Endodermal cell (in vitro differentiated cells): ENCODE data around the gene CHSY1. TPM values are rescaled to one million over a fixed set of nuclear protein-coding genes. Genes with fewer than 3 reads are reported as not detected.

ENCODE experiments used
- DNase-seq: peaks from one replicate; pipeline ENCODE4 v3.0.0-alpha.2; 2017
- H3K27ac ChIP-seq: 2 replicates; pipeline ENCODE4 v1.5.1; 2013; ENCODE audit warnings: mild to moderate bottlenecking, low read depth, low read length, moderate library complexity
- H3K27me3 ChIP-seq: 2 replicates; pipeline ENCODE4 v1.6.1; 2013; ENCODE audit warnings: mild to moderate bottlenecking, low read length, moderate library complexity; ENCODE audit not compliant: insufficient read depth, control insufficient read depth, poor library complexity, severe bottlenecking
- H3K36me3 ChIP-seq: 2 replicates; pipeline ENCODE4 v1.7.0; 2013; ENCODE audit warnings: mild to moderate bottlenecking, low read length, moderate library complexity; ENCODE audit not compliant: control insufficient read depth, insufficient read depth
- H3K4me1 ChIP-seq: one replicate; pipeline ENCODE4 v1.7.0; 2013; ENCODE audit warnings: low read length; ENCODE audit not compliant: control insufficient read depth, insufficient read depth
- H3K4me3 ChIP-seq: 2 replicates; pipeline ENCODE4 v1.5.1; 2013; ENCODE audit warnings: mild to moderate bottlenecking, low read length, moderate library complexity
- H3K9ac ChIP-seq: 2 replicates; pipeline ENCODE4 v1.6.1; 2013; ENCODE audit warnings: mild to moderate bottlenecking, low read length, moderate library complexity; ENCODE audit not compliant: poor library complexity, severe bottlenecking; ENCODE audit errors: extremely low read depth
- H3K9me3 ChIP-seq: 2 replicates; pipeline ENCODE4 v1.6.1; 2013; ENCODE audit warnings: mild to moderate bottlenecking, low read length, moderate library complexity; ENCODE audit not compliant: control insufficient read depth
- H3K27ac Mint-ChIP-seq: 2 replicates; pipeline ENCODE4 v1.8.0; 2020; ENCODE audit warnings: mixed read lengths
- H3K27me3 Mint-ChIP-seq: 2 replicates; pipeline ENCODE4 v1.8.0; 2021; ENCODE audit warnings: mild to moderate bottlenecking, mixed read lengths; ENCODE audit not compliant: insufficient read depth
- H3K36me3 Mint-ChIP-seq: 2 replicates; pipeline ENCODE4 v1.8.0; 2020; ENCODE audit warnings: low read depth, mixed read lengths
- H3K4me1 Mint-ChIP-seq: 2 replicates; pipeline ENCODE4 v1.8.0; 2020; ENCODE audit warnings: mixed read lengths
- H3K4me3 Mint-ChIP-seq: 2 replicates; pipeline ENCODE4 v1.8.0; 2020; ENCODE audit warnings: mild to moderate bottlenecking, moderate library complexity, mixed read lengths
- H3K9me3 Mint-ChIP-seq: 2 replicates; pipeline ENCODE4 v1.8.0; 2020; ENCODE audit warnings: mild to moderate bottlenecking, mixed read lengths
- CTCF ChIP-seq: fragments of 200-600 bp; sonication (generic); conservative IDR thresholded peaks from 2 replicates; pipeline ENCODE4 v1.5.0; 2021; ENCODE audit warnings: antibody characterized with exemption, mild to moderate bottlenecking
- WGBS, 2 experiments: methylation state at CpG; one replicate each; pipeline versions ENCODE4 v1.1.5 to v1.1.7; 2013; ENCODE audit warnings: missing lambda C conversion rate in 2 of 2, mixed read lengths in 1 of 2; ENCODE audit not compliant: insufficient coverage in 1 of 2, insufficient read length in 1 of 2; 5-methylcytosine and 5-hydroxymethylcytosine counted together
- total RNA-seq, 2 donors: library from RNA; stranded (reverse); fragmentation: NEBNext Ultra II Directional in 1 of 2; extraction: Animal tissue kit (Norgen Biotek cat#: 25700) in 1 of 2; gene quantifications; 2 replicates in 1 of 2; 3 replicates in 1 of 2; pipeline ENCODE4 v1.2.1, GENCODE V29; 2021

The CHSY1 gene
- total RNA-seq, 2 donors from 2014 or later: 33.3 to 39.9 TPM

DNA sequence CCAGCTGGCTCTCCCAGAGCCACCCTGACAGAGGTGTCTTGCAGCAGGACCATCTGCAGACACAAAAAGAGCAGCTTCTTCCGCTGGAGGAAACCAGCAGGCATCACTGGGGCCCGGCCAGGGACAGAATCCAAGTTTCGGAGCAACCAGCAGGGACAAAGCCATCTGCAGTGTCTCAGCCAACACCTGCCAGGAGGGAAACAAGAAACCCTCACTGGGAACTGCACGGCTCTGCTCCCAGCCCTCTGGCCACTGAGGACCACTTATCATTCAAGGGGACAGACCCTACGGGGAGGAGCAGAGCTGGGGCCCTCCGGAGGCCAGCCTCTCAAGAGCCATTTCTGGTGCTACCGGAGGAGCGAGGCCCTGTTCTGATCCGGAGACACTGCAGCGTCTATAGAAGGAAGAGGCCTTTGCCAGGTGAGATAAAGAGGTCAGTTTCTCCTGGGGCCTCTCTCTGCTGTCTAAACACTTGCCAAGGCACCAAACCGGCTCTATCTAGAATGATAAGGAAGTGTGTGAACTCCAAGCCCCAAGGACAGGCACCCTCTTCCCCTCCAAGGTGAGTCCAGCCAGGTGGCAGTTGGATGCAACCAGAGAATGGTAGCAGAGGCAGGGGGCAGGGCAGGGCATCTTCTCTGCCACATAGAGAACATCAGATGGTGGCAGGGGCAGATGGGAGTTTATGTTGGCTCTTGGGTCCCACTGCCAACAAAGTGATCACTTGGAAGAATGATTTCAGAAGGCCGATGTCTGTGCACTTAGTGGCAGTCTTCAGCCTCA, 89.0 kb downstream of the CHSY1 start:
- WGBS, 2 experiments: 90 to 93% methylated on average over 11 to 12 of the region's 12 CpGs
- H3K4me1 Mint-ChIP-seq: no peaks in the 10 kb centered on the region
- Histone ChIP-seq H3K9me3 (peaks cover 31% of the 10 kb centered on the region), H3K27me3 (no peaks in the 10 kb centered on the region), H3K4me3 (no peak overlapping the region), H3K4me1 (no peaks in the 10 kb centered on the region), H3K9ac (no peak overlapping the region), H3K36me3 (no peaks in the 10 kb centered on the region), H3K27ac (no peak overlapping the region)
- no peak for TF ChIP-seq CTCF
- peaks cover 5% of the 10 kb centered on the region for H3K36me3 Mint-ChIP-seq
- DNase-seq: no peak
- H3K4me3 Mint-ChIP-seq: no peak overlapping the region
- H3K27me3 Mint-ChIP-seq: no peaks in the 10 kb centered on the region
- H3K27ac Mint-ChIP-seq: no peak overlapping the region
- H3K9me3 Mint-ChIP-seq: peaks cover 37% of the 10 kb centered on the region

DNA sequence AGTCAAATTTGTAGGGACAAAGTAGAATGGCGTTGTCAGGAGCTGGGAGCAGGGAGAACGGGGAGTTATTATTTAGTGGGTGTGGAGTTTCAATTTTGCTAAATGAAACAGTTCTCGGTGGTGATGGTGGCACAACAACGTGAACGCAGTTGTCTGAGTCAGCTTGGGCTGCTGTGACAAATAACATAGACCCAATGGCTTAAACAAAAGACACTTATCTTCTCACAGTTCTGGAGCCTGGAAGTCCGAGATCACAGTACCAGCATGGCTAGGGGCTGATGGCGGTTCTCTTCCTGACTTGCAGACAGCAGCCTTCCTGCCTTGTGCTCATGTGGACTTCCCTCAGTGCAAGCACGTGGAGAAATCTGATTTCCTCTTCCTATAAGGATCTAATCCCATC, 90.2 kb downstream of the CHSY1 start:
- no peak overlapping the region for H3K4me3 Mint-ChIP-seq
- Histone ChIP-seq H3K36me3 (no peaks in the 10 kb centered on the region), H3K9me3 (peaks cover 25% of the 10 kb centered on the region), H3K4me1 (no peaks in the 10 kb centered on the region), H3K9ac (no peak overlapping the region), H3K4me3 (no peak overlapping the region), H3K27me3 (no peaks in the 10 kb centered on the region), H3K27ac (no peak overlapping the region)
- 94 to 96% methylated on average over 8 of the region's 8 CpGs for WGBS, 2 experiments
- H3K27me3 Mint-ChIP-seq: no peaks in the 10 kb centered on the region
- H3K4me1 Mint-ChIP-seq: no peaks in the 10 kb centered on the region
- no peak overlapping the region for H3K27ac Mint-ChIP-seq
- no peak for DNase-seq
- peaks cover 29% of the 10 kb centered on the region for H3K9me3 Mint-ChIP-seq
- peaks cover 2% of the 10 kb centered on the region for H3K36me3 Mint-ChIP-seq
- TF ChIP-seq CTCF: no peak

- Histone ChIP-seq H3K27me3 (no peaks in the 10 kb centered on the region), H3K4me3 (no peak overlapping the region), H3K9me3 (peaks cover 10% of the 10 kb centered on the region), H3K4me1 (no peaks in the 10 kb centered on the region), H3K27ac (no peak overlapping the region), H3K36me3 (no peaks in the 10 kb centered on the region), H3K9ac (no peak overlapping the region)
- no peak for TF ChIP-seq CTCF
- H3K4me1 Mint-ChIP-seq: no peaks in the 10 kb centered on the region
- peaks cover 2% of the 10 kb centered on the region for H3K36me3 Mint-ChIP-seq
- peaks cover 14% of the 10 kb centered on the region for H3K9me3 Mint-ChIP-seq
- no peak overlapping the region for H3K27ac Mint-ChIP-seq
- H3K4me3 Mint-ChIP-seq: no peak overlapping the region
- no peak for DNase-seq
- no peaks in the 10 kb centered on the region for H3K27me3 Mint-ChIP-seq
- WGBS, 2 experiments: 42 to 85% methylated on average over 2 to 11 of the region's 11 CpGs
Measured at GRCh38 chr15:101159936-101160815, 91.7 kb downstream of the CHSY1 start.
